ENCODE data around the gene NAA20. TPM values are rescaled to one million over a fixed set of nuclear protein-coding genes. Genes with fewer than 3 reads are reported as not detected.

Gene NAA20
- total RNA-seq, result 59.0 and 68.3 TPM in 2 replicates

GRCh38 chr20:20017001-20017843 lies at the start of gene NAA20:
TSS of gene NAA20 (plus strand) at chr20:20017362. CDS start at chr20:20017397, 35 bp downstream.

GRCh38 chr20:20052074-20052970 lies 35.2 kb downstream of the NAA20 start, which contains the start of the genes CFAP61 and CRNKL1:
TSS of gene CFAP61 (plus strand) at chr20:20052532. CDS start at chr20:20056654, 4,122 bp downstream.
TSS of gene CRNKL1 (minus strand) at chr20:20052466. CDS start at chr20:20052342, 124 bp downstream.

Other genes with a start within 250 kb of the NAA20 start
- 34.2 and 35.9 TPM in 2 replicates for gene CRNKL1, start 35.1 kb downstream of the NAA20 start, total RNA-seq
- gene CFAP61, start 35.2 kb downstream of the NAA20 start, total RNA-seq, result not detected in 2 replicates

All from thoracic aorta endothelial cell (primary cell).